ENCODE data around the gene ERVFRD-1. TPM values are rescaled to one million over a fixed set of nuclear protein-coding genes. Genes with fewer than 3 reads are reported as not detected.

Gene ERVFRD-1
- total and polyA plus RNA-seq, 2 of the 13 experiments (the other 11 are each of a cell fraction or from before 2014, with no cell fraction given), result not detected

DNA sequence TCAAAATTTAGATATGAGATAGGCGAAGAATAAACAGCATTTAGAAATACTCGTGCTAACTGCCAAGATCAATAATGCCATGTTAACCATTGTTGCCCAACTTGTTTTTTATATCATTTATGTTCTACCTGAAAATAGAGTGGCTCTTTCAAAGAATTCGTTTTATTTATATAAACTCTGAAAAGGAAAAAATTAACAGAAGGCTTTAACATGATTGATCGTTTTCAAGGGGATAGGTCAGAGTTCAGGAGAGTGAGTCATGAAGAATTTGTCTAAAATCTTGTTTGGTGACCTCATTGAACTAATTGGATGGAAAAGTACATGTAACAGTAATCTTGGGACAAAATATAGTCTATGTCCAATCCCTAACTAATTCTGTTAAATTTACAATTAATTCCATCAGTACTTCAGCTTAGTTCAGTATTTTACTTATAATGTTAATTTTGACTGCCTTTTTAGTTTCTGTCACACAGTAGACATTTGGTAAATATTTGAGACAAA is 56.3 kb downstream of the ERVFRD-1 start (continued):
- TF ChIP-seq ZNF296 (CRISPR knock-in tag; conservative IDR thresholded peaks at IDR 0.05), result no peak
- no peak for TF ChIP-seq ISX (CRISPR knock-in tag; conservative IDR thresholded peaks at IDR 0.05)
- TF ChIP-seq TBP (CRISPR knock-in tag; IDR thresholded peaks at IDR 0.05), result no peak
- no peak for TF ChIP-seq PHF21A (CRISPR knock-in tag; IDR thresholded peaks at IDR 0.05)
- TF ChIP-seq, protein P1, sequence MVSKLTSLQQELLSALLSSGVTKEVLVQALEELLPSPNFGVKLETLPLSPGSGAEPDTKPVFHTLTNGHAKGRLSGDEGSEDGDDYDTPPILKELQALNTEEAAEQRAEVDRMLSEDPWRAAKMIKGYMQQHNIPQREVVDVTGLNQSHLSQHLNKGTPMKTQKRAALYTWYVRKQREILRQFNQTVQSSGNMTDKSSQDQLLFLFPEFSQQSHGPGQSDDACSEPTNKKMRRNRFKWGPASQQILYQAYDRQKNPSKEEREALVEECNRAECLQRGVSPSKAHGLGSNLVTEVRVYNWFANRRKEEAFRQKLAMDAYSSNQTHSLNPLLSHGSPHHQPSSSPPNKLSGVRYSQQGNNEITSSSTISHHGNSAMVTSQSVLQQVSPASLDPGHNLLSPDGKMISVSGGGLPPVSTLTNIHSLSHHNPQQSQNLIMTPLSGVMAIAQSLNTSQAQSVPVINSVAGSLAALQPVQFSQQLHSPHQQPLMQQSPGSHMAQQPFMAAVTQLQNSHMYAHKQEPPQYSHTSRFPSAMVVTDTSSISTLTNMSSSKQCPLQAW (CRISPR knock-in tag; IDR thresholded peaks at IDR 0.05), result no peak
- TF ChIP-seq ZNF329 (CRISPR knock-in tag; IDR thresholded peaks at IDR 0.05; ENCODE audit: low read depth), result no peak
- TF ChIP-seq ZNF619 (CRISPR knock-in tag; IDR thresholded peaks at IDR 0.05), result no peak
- no peak for TF ChIP-seq PHF5A (CRISPR knock-in tag; IDR thresholded peaks at IDR 0.05; ENCODE audit: low read depth, unreplicated experiment)
- TF ChIP-seq HNRNPH1 (optimal IDR thresholded peaks at IDR 0.05; ENCODE audit: low read depth, low read length), result no peak
- TF ChIP-seq, protein P2, sequence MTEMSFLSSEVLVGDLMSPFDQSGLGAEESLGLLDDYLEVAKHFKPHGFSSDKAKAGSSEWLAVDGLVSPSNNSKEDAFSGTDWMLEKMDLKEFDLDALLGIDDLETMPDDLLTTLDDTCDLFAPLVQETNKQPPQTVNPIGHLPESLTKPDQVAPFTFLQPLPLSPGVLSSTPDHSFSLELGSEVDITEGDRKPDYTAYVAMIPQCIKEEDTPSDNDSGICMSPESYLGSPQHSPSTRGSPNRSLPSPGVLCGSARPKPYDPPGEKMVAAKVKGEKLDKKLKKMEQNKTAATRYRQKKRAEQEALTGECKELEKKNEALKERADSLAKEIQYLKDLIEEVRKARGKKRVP (CRISPR knock-in tag; IDR thresholded peaks at IDR 0.05), result no peak
- TF ChIP-seq ZNF7 (CRISPR knock-in tag; IDR thresholded peaks at IDR 0.05), result no peak
- TF ChIP-seq CHCHD3 (CRISPR knock-in tag; IDR thresholded peaks at IDR 0.05), result no peak
- no peak for TF ChIP-seq ZNF749 (CRISPR knock-in tag; IDR thresholded peaks at IDR 0.05; ENCODE audit: borderline replicate concordance)
- TF ChIP-seq, protein P3, sequence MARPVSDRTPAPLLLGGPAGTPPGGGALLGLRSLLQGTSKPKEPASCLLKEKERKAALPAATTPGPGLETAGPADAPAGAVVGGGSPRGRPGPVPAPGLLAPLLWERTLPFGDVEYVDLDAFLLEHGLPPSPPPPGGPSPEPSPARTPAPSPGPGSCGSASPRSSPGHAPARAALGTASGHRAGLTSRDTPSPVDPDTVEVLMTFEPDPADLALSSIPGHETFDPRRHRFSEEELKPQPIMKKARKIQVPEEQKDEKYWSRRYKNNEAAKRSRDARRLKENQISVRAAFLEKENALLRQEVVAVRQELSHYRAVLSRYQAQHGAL (CRISPR knock-in tag; IDR thresholded peaks at IDR 0.05; ENCODE audit: not compliant biosample characterization), result no peak
- TF ChIP-seq ZNF138 (CRISPR knock-in tag; IDR thresholded peaks at IDR 0.05; ENCODE audit: low read depth), result no peak
- no peak for TF ChIP-seq KAT2B (IDR thresholded peaks at IDR 0.05; ENCODE audit: borderline replicate concordance, low read depth, low read length)
- no peak for TF ChIP-seq FOXK1 (CRISPR knock-in tag; IDR thresholded peaks at IDR 0.05; ENCODE audit: borderline replicate concordance, low read depth)
- TF ChIP-seq ZNF33B (CRISPR knock-in tag; IDR thresholded peaks at IDR 0.05), result no peak
- TF ChIP-seq TEAD3 (CRISPR knock-in tag; optimal IDR thresholded peaks at IDR 0.05; ENCODE audit: borderline replicate concordance), result peak; percentile 49
- no peak for TF ChIP-seq ZSCAN22 (CRISPR knock-in tag; IDR thresholded peaks at IDR 0.05)
- no peak for TF ChIP-seq MXI1 (IDR thresholded peaks at IDR 0.05; ENCODE audit: borderline replicate concordance, low read depth, low read length)
- no peak for TF ChIP-seq ZNF256 (CRISPR knock-in tag; conservative IDR thresholded peaks at IDR 0.05)
- no peak for TF ChIP-seq ZNF589 (CRISPR knock-in tag; conservative IDR thresholded peaks at IDR 0.05)
- TF ChIP-seq ZNF12 (CRISPR knock-in tag; IDR thresholded peaks at IDR 0.05), result no peak
- no peak for TF ChIP-seq FOXK2 (IDR thresholded peaks at IDR 0.05)
- TF ChIP-seq, protein P4, sequence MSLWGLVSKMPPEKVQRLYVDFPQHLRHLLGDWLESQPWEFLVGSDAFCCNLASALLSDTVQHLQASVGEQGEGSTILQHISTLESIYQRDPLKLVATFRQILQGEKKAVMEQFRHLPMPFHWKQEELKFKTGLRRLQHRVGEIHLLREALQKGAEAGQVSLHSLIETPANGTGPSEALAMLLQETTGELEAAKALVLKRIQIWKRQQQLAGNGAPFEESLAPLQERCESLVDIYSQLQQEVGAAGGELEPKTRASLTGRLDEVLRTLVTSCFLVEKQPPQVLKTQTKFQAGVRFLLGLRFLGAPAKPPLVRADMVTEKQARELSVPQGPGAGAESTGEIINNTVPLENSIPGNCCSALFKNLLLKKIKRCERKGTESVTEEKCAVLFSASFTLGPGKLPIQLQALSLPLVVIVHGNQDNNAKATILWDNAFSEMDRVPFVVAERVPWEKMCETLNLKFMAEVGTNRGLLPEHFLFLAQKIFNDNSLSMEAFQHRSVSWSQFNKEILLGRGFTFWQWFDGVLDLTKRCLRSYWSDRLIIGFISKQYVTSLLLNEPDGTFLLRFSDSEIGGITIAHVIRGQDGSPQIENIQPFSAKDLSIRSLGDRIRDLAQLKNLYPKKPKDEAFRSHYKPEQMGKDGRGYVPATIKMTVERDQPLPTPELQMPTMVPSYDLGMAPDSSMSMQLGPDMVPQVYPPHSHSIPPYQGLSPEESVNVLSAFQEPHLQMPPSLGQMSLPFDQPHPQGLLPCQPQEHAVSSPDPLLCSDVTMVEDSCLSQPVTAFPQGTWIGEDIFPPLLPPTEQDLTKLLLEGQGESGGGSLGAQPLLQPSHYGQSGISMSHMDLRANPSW (CRISPR knock-in tag; IDR thresholded peaks at IDR 0.05; ENCODE audit: borderline replicate concordance), result 0 out of 2 replicates have a peak, but pooled peaks have one; percentile 24
- no peak for TF ChIP-seq DR1 (CRISPR knock-in tag; IDR thresholded peaks at IDR 0.05)

All from HepG2 (cell line).